ENCODE data around the gene ZNF407.
"Not testable (repeated sequence)": the region's sequence is repeated elsewhere in the genome, so short reads cannot be mapped to it uniquely, and the experiment has no call there.

Gene ZNF407

GRCh38 chr18:74951165-74951760 is 353.6 kb downstream of the ZNF407 start:
- no peak for DNase-seq (ENCODE audit: extremely low read depth in 1 of 2, low read depth in 1 of 2)

GRCh38 chr18:74957588-74958224 is 360.0 kb downstream of the ZNF407 start:
- no peak for DNase-seq (ENCODE audit: extremely low read depth in 1 of 2, low read depth in 1 of 2)

GRCh38 chr18:74959216-74959615 is 361.5 kb downstream of the ZNF407 start:
- no peak for DNase-seq (ENCODE audit: extremely low read depth in 1 of 2, low read depth in 1 of 2)

- no peak for DNase-seq (ENCODE audit: extremely low read depth in 1 of 2, low read depth in 1 of 2)
Observed at GRCh38 chr18:74961596-74961995, 363.9 kb downstream of the ZNF407 start.

GRCh38 chr18:74963820-74964446 is 366.3 kb downstream of the ZNF407 start:
- DNase-seq (ENCODE audit: extremely low read depth in 1 of 2, low read depth in 1 of 2) = no peak

- no peak for DNase-seq (ENCODE audit: extremely low read depth in 1 of 2, low read depth in 1 of 2)
Observed at GRCh38 chr18:74965682-74966081, 368.0 kb downstream of the ZNF407 start.

- DNase-seq (ENCODE audit: extremely low read depth in 1 of 2, low read depth in 1 of 2) = no peak
Observed at GRCh38 chr18:74967438-74967837, 369.8 kb downstream of the ZNF407 start.

- no peak for DNase-seq (ENCODE audit: extremely low read depth in 1 of 2, low read depth in 1 of 2)
Observed at GRCh38 chr18:74967979-74968378, 370.3 kb downstream of the ZNF407 start.

- not testable (repeated sequence) for DNase-seq (ENCODE audit: extremely low read depth in 1 of 2, low read depth in 1 of 2)
Observed at GRCh38 chr18:74971358-74971757, 373.7 kb downstream of the ZNF407 start.

GRCh38 chr18:74971776-74972175 is 374.1 kb downstream of the ZNF407 start:
- not testable (repeated sequence) for DNase-seq (ENCODE audit: extremely low read depth in 1 of 2, low read depth in 1 of 2)

GRCh38 chr18:74972354-74972753 is 374.7 kb downstream of the ZNF407 start:
- no peak for DNase-seq (ENCODE audit: extremely low read depth in 1 of 2, low read depth in 1 of 2)

- DNase-seq (ENCODE audit: extremely low read depth in 1 of 2, low read depth in 1 of 2) = no peak
Observed at GRCh38 chr18:74975001-74975400, 377.3 kb downstream of the ZNF407 start.

GRCh38 chr18:74976331-74976909 is 378.8 kb downstream of the ZNF407 start:
- DNase-seq (ENCODE audit: extremely low read depth in 1 of 2, low read depth in 1 of 2) = no peak

GRCh38 chr18:74977041-74977440 is 379.4 kb downstream of the ZNF407 start:
- no peak for DNase-seq (ENCODE audit: extremely low read depth in 1 of 2, low read depth in 1 of 2)

- no peak for DNase-seq (ENCODE audit: extremely low read depth in 1 of 2, low read depth in 1 of 2)
Observed at GRCh38 chr18:74980669-74981068, 383.0 kb downstream of the ZNF407 start.

GRCh38 chr18:74981476-74981875 is 383.8 kb downstream of the ZNF407 start:
- no peak for DNase-seq (ENCODE audit: extremely low read depth in 1 of 2, low read depth in 1 of 2)

GRCh38 chr18:74982946-74983635 is 385.4 kb downstream of the ZNF407 start:
- DNase-seq (ENCODE audit: extremely low read depth in 1 of 2, low read depth in 1 of 2) = no peak

- DNase-seq (ENCODE audit: extremely low read depth in 1 of 2, low read depth in 1 of 2) = no peak
Observed at GRCh38 chr18:74989134-74989533, 391.5 kb downstream of the ZNF407 start.

- DNase-seq (ENCODE audit: extremely low read depth in 1 of 2, low read depth in 1 of 2) = no peak
Observed at GRCh38 chr18:74990563-74991081, 393.0 kb downstream of the ZNF407 start.

GRCh38 chr18:74994502-74995418 is 397.1 kb downstream of the ZNF407 start:
- no peak for DNase-seq (ENCODE audit: extremely low read depth in 1 of 2, low read depth in 1 of 2)
